K562 (cell line): Measurements from ENCODE around the gene SLC44A2. TPM values are rescaled to one million over a fixed set of nuclear protein-coding genes. Genes with fewer than 3 reads are reported as not detected.

Experiments
- ATAC-seq: fragments of 200-7000 bp; cut with Tn5 transposase; 3 replicates; pipeline ENCODE4 v1.9.1; 2020; ENCODE audit warnings: moderate library complexity
- BruUV-seq: library from RNA; stranded (reverse); fragments of 400-500 nt; replicated peaks from 2 replicates; lab custom pipeline; 2021; lab: Mats Ljungman, UMichigan
- CTCF ChIA-PET: fragments of 300-600 bp; formaldehyde crosslinking; extraction: SDS; loops from one replicate; lab custom pipeline; 2021; ENCODE audit warnings: low intra/inter-chr PET ratio; lab: Yijun Ruan, JAX
- POLR2A ChIA-PET: fragments of 300-600, 350-650 bp; sonication (Branson Sonifier 250); formaldehyde crosslinking; extraction: SDS; loops from one replicate; lab custom pipeline; 2021; ENCODE audit warnings: antibody characterized with exemption, inconsistent platforms; lab: Yijun Ruan, JAX
- DNase-seq, 4 experiments: peaks; one replicate each; pipeline versions ENCODE4 v3.0.0 to v3.0.0-alpha.2; 2011 to 2018; ENCODE audit warnings: low spot score in 3 of 4, mixed read lengths in 3 of 4; ENCODE audit errors: extremely low read depth in 1 of 4
- FAIRE-seq: peaks from 2 replicates; lab custom pipeline; 2011; peaks lifted over from hg19 to GRCh38; lab: Jason Lieb, UNC
- H2AFZ ChIP-seq: 2 replicates; pipeline ENCODE4 v1.6.0; 2011; ENCODE audit warnings: low read depth, low read length, control low read depth, inconsistent platforms
- H3K27ac ChIP-seq: fragments of 200-600 bp; 3 replicates; pipeline ENCODE4 v1.8.0; 2011; ENCODE audit warnings: low read depth, mild to moderate bottlenecking, control low read depth, inconsistent platforms, low read length, moderate library complexity, mixed read lengths; ENCODE audit errors: extremely low read depth
- H3K27me3 ChIP-seq, 2 experiments: fragments of 300-600 bp in 1 of 2; 2 replicates in 1 of 2; 3 replicates in 1 of 2; pipeline versions ENCODE4 v1.6.0 to v1.8.0; 2011; ENCODE audit warnings: inconsistent platforms in 2 of 2, low read length in 2 of 2, mild to moderate bottlenecking in 1 of 2, mixed read lengths in 1 of 2, moderate library complexity in 1 of 2; ENCODE audit not compliant: control insufficient read depth in 2 of 2, insufficient read depth in 2 of 2
- H3K36me3 ChIP-seq: fragments of 300-600 bp; 3 replicates; pipeline ENCODE4 v1.8.0; 2011; ENCODE audit warnings: mild to moderate bottlenecking, low read length, inconsistent platforms; ENCODE audit not compliant: control insufficient read depth, insufficient read depth
- H3K4me1 ChIP-seq, 2 experiments: fragments of 200-600 bp in 1 of 2; replicated peaks in 1 of 2; 2 replicates in 1 of 2; 3 replicates in 1 of 2; pipeline versions ENCODE4 v1.5.1 to v1.8.0; 2011; ENCODE audit warnings: inconsistent platforms in 2 of 2, low read length in 2 of 2, mild to moderate bottlenecking in 1 of 2, mixed read lengths in 1 of 2, moderate library complexity in 1 of 2; ENCODE audit not compliant: control insufficient read depth in 2 of 2, insufficient read depth in 2 of 2
- H3K4me2 ChIP-seq: 2 replicates; pipeline ENCODE4 v1.6.1; 2011; ENCODE audit warnings: low read length, control low read depth, inconsistent platforms, mixed read lengths; ENCODE audit not compliant: insufficient read depth
- H3K4me3 ChIP-seq: fragments of 200-600 bp; sonication (generic), shearing (Covaris generic); 2 replicates; pipeline ENCODE4 v1.5.1; 2016; ENCODE audit warnings: control low read depth, inconsistent platforms
- H3K79me2 ChIP-seq: fragments of 200-600 bp; 3 replicates; pipeline ENCODE4 v1.8.0; 2011; ENCODE audit warnings: low read length, inconsistent platforms; ENCODE audit not compliant: control insufficient read depth, insufficient read depth
- H3K9ac ChIP-seq, 2 experiments: 2 replicates each; pipeline versions ENCODE4 v1.6.0 to v1.6.1; 2011; ENCODE audit warnings: low read depth in 2 of 2, low read length in 2 of 2, control low read depth in 1 of 2, inconsistent platforms in 1 of 2, mild to moderate bottlenecking in 1 of 2, mixed read lengths in 1 of 2; ENCODE audit not compliant: insufficient read depth in 1 of 2
- H3K9me1 ChIP-seq: one replicate; pipeline ENCODE4 v1.6.0; 2011; ENCODE audit warnings: inconsistent platforms, mild to moderate bottlenecking, low read length, moderate library complexity; ENCODE audit not compliant: control insufficient read depth, insufficient read depth
- H3K9me3 ChIP-seq: replicated peaks from 2 replicates; pipeline ENCODE4 v1.5.1; 2011; ENCODE audit warnings: low read depth, low read length, inconsistent platforms; ENCODE audit not compliant: control insufficient read depth, insufficient read depth
- H4K20me1 ChIP-seq: replicated peaks from 2 replicates; pipeline ENCODE4 v1.6.1; 2011; ENCODE audit warnings: low read length, inconsistent platforms, mixed read lengths; ENCODE audit not compliant: control insufficient read depth, insufficient read depth
- CBX1 ChIP-seq: sonication (generic); IDR thresholded peaks from 2 replicates; pipeline ENCODE4 v1.6.1; 2016; ENCODE audit warnings: antibody characterized with exemption, low read depth, mild to moderate bottlenecking
- GABPB1 ChIP-seq: sonication (generic); formaldehyde crosslinking; IDR thresholded peaks from 2 replicates; pipeline ENCODE4 v1.8.0; 2022; ENCODE audit warnings: mild to moderate bottlenecking, missing genetic modification reagents
- HOXB6 ChIP-seq: fragments of 250-450 bp; sonication (Bioruptor Pico); IDR thresholded peaks from 2 replicates; pipeline ENCODE4 v1.5.1; 2022; ENCODE audit warnings: mild to moderate bottlenecking, borderline replicate concordance
- KLF16 ChIP-seq: IDR thresholded peaks from 2 replicates; pipeline ENCODE4 v1.6.1; 2016; ENCODE audit warnings: antibody characterized with exemption
- MED1 ChIP-seq: sonication (generic); formaldehyde crosslinking; IDR thresholded peaks from 2 replicates; pipeline ENCODE4 v1.8.1; 2023; ENCODE audit warnings: missing genetic modification reagents, borderline replicate concordance
- PHB2 ChIP-seq: fragments of 450-650 bp; IDR thresholded peaks from 2 replicates; pipeline ENCODE4 v1.6.1; 2017; ENCODE audit warnings: low read depth
- POLR3G ChIP-seq: IDR thresholded peaks from 2 replicates; pipeline ENCODE4 v1.6.1; 2011; ENCODE audit not compliant: insufficient read length, insufficient replicate concordance; ENCODE audit errors: extremely low read depth
- PTBP1 ChIP-seq: fragments of 200-400 bp; formaldehyde crosslinking; IDR thresholded peaks from 2 replicates; pipeline ENCODE4 v1.6.1; 2017; ENCODE audit warnings: low read depth, low read length
- RBM25 ChIP-seq: fragments of 200-400 bp; formaldehyde crosslinking; IDR thresholded peaks from 2 replicates; pipeline ENCODE4 v1.6.1; 2018; ENCODE audit warnings: low read length, low read depth, moderate library complexity; ENCODE audit not compliant: severe bottlenecking
- SLC30A9 ChIP-seq: fragments of 250-450 bp; sonication (Bioruptor Pico); IDR thresholded peaks from 2 replicates; pipeline ENCODE4 v1.8.0; 2022; ENCODE audit warnings: mild to moderate bottlenecking, moderate library complexity
- ZKSCAN8 ChIP-seq: fragments of 200-800 bp; sonication (Bioruptor generic); IDR thresholded peaks from 2 replicates; pipeline ENCODE4 v1.6.1; 2016; ENCODE audit warnings: missing genetic modification characterization, missing compliant biosample characterization
- ZNF133 ChIP-seq: fragments of 250-450 bp; sonication (Bioruptor Pico); IDR thresholded peaks from 2 replicates; pipeline ENCODE4 v1.4.0; 2020; ENCODE audit warnings: mild to moderate bottlenecking
- WGBS: fragments of 100-300 bp; shearing (Covaris generic); methylation state at CpG from one replicate; pipeline ENCODE4 v1.1.6; 2016; ENCODE audit warnings: low coverage, mixed read lengths; ENCODE audit not compliant: insufficient coverage; ENCODE audit errors: missing lambda C conversion rate; 5-methylcytosine and 5-hydroxymethylcytosine counted together
- in situ Hi-C: fragments of 300-500 bp; cut with MboI; formaldehyde crosslinking; loops from 4 replicates; pipeline ENCODE4 v1.15.0; 2018; ENCODE audit warnings: inconsistent platforms, mixed read lengths
- intact Hi-C: fragments of 100-400 bp; cut with micrococcal nuclease; formaldehyde crosslinking; loops from 2 replicates; pipeline ENCODE4 v1.14.2; 2022
- polyA plus RNA-seq, 8 experiments: library from polyadenylated mRNA; depleted of rRNA in 4 of 8; stranded (reverse) in 5 of 8; unstranded in 3 of 8; fragments of >200 nt; fragmentation: Nextera tagmentation in 2 of 8; fragmentation: Illumina TruSeq in 1 of 8; extraction: Ambion mirVana in 2 of 8; extraction: Trizol in 1 of 8; gene quantifications; 2 replicates each; pipeline versions ENCODE4 v1.2.1 to v1.2.3, GENCODE V29; 2011 to 2014; ENCODE audit warnings: inconsistent platforms in 1 of 8, missing spikeins in 1 of 8
- total RNA-seq, 7 experiments: library from RNA; depleted of rRNA in 6 of 7; stranded (reverse); fragments of >200 nt in 6 of 7; fragmentation: Illumina TruSeq in 2 of 7; extraction: Trizol in 2 of 7; gene quantifications; 2 replicates each; pipeline versions ENCODE4 v1.2.1 to v1.2.3, GENCODE V29; 2011 to 2021; ENCODE audit warnings: low replicate concordance in 1 of 7
- TF ChIP-seq, protein P1 (sequence below): fragments of 250-450 bp; sonication (Bioruptor Pico); IDR thresholded peaks from 2 replicates; pipeline ENCODE4 v1.5.0; 2021
- TF ChIP-seq, protein P2 (sequence below): fragments of 450-650 bp; formaldehyde crosslinking; IDR thresholded peaks from 2 replicates; pipeline ENCODE4 v1.4.0; 2020; ENCODE audit warnings: mild to moderate bottlenecking, moderate library complexity
- TF ChIP-seq, protein P3 (sequence below): fragments of 250-450 bp; sonication (Bioruptor Pico); IDR thresholded peaks from 2 replicates; pipeline ENCODE4 v1.4.0; 2020; ENCODE audit warnings: borderline replicate concordance

The SLC44A2 gene
- total and polyA plus RNA-seq, 9 of the 15 experiments (the other 6 are each of a cell fraction or from before 2014, with no cell fraction given): 1.1 to 34.2 (median 8.1) TPM

DNA sequence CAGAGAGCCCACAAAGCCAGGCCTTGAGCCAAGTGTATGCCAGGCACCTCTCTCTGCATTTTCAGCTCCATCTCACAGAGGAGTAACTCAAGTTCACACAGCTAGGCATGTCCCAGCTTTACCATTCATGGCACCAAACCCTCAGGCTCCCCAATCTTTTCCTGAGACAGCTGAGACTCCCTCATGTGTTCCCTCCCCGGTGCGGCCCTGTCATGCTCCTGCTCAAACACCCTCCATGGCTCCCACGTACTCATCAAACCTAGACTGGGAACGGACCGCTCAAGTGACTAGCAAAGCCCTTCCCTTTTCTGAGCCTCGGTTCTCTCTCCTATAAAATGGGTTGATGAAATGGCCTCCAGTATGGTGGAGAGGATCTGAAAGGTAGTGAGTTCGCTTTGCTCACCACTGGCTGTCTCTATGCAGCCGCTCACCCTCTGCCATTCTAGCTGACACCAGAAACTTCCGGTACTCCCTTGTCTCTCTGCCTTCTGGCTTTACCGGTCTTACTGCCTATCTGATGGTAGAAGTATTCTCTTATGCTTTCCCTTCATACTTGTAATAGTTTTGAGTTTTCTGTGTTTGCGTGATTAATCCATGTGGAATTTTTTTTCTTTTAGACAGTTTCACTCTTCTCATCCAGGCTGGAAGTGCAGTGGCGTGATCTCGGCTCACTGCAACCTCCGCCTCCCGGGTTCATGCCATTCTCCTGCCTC is 7.8 kb upstream of the SLC44A2 start (continued):
- TF ChIP-seq, protein P1, sequence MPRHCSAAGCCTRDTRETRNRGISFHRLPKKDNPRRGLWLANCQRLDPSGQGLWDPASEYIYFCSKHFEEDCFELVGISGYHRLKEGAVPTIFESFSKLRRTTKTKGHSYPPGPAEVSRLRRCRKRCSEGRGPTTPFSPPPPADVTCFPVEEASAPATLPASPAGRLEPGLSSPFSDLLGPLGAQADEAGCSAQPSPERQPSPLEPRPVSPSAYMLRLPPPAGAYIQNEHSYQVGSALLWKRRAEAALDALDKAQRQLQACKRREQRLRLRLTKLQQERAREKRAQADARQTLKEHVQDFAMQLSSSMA: no peak
- TF ChIP-seq ZKSCAN8 (CRISPR knock-in tag): 0 out of 2 replicates have a peak, but pooled peaks have one; percentile 57
- no peak for TF ChIP-seq KLF16
- TF ChIP-seq ZNF133 (CRISPR knock-in tag): no peak
- peak; percentile 99 for TF ChIP-seq RBM25
- TF ChIP-seq POLR3G: no peak
- peak; percentile 52; the same call in 1 of the 2 replicates for TF ChIP-seq GABPB1 (CRISPR knock-in tag)
- no peak for TF ChIP-seq MED1 (CRISPR knock-in tag)
- TF ChIP-seq SLC30A9: no peak
- TF ChIP-seq, all 486 proteins: peak for 68

DNA sequence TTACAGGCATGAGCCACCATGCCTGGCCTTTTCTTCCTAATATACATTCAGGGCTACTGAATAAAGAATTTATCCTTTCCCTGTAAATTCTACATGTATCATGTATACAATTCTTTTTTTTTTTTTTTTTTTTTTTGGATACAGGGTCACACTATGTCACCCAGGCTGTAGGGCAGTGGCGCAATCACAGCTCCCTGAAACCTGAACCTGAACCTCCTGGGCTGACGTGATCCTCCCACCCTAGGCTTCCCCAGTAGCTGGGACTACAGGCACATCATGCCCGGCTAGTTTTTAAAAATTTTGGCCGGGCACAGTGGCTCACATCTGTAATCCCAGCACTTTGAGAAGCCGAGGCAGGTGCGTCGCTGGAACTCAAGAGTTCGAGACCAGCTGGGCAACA is 6.5 kb upstream of the SLC44A2 start:
- no peak overlapping the region for H3K9ac ChIP-seq
- H3K4me1 ChIP-seq: peaks cover 24 to 34% of the 10 kb centered on the region in 2 experiments
- BruUV-seq: no TSS peak
- H3K4me3 ChIP-seq: no peak overlapping the region
- H4K20me1 ChIP-seq: no peaks in the 10 kb centered on the region
- DNase-seq: no peak
- no peak overlapping the region for H3K4me2 ChIP-seq
- in situ Hi-C loops (no loop called here), intact Hi-C loops (no loop called here)
- peaks cover 10% of the 10 kb centered on the region; the same call in 2 of the 3 replicates for H3K79me2 ChIP-seq
- ChIA-PET POLR2A (no interaction called here), CTCF (no interaction called here)
- 95% methylated on average over 8 of the region's 8 CpGs for WGBS
- no peaks in the 10 kb centered on the region for H3K36me3 ChIP-seq
- no peak overlapping the region for H3K27ac ChIP-seq
- TF ChIP-seq PTBP1 (no peak), HOXB6 (CRISPR knock-in tag) (no peak), PHB2 (no peak), CBX1 (no peak)
- TF ChIP-seq, protein P2, sequence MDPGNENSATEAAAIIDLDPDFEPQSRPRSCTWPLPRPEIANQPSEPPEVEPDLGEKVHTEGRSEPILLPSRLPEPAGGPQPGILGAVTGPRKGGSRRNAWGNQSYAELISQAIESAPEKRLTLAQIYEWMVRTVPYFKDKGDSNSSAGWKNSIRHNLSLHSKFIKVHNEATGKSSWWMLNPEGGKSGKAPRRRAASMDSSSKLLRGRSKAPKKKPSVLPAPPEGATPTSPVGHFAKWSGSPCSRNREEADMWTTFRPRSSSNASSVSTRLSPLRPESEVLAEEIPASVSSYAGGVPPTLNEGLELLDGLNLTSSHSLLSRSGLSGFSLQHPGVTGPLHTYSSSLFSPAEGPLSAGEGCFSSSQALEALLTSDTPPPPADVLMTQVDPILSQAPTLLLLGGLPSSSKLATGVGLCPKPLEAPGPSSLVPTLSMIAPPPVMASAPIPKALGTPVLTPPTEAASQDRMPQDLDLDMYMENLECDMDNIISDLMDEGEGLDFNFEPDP (CRISPR knock-in tag): no peak
- TF ChIP-seq, protein P3, sequence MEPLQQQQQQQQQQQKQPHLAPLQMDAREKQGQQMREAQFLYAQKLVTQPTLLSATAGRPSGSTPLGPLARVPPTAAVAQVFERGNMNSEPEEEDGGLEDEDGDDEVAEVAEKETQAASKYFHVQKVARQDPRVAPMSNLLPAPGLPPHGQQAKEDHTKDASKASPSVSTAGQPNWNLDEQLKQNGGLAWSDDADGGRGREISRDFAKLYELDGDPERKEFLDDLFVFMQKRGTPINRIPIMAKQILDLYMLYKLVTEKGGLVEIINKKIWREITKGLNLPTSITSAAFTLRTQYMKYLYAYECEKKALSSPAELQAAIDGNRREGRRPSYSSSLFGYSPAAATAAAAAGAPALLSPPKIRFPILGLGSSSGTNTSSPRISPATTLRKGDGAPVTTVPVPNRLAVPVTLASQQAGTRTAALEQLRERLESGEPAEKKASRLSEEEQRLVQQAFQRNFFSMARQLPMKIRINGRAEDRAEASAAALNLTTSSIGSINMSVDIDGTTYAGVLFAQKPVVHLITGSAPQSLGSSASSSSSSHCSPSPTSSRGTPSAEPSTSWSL (CRISPR knock-in tag): no peak
- FAIRE-seq: no peak
- H3K9me3 ChIP-seq: no peaks in the 10 kb centered on the region
- H3K9me1 ChIP-seq: peaks cover 3% of the 10 kb centered on the region
- no peak overlapping the region for H2AFZ ChIP-seq
- ATAC-seq: no peak
- H3K27me3 ChIP-seq: no peaks in the 10 kb centered on the region
